Testis (tissue), 3 donors: ENCODE results near the gene SOX8. TPM values are rescaled to one million over a fixed set of nuclear protein-coding genes. Genes with fewer than 3 reads are reported as not detected.
A peak's percentile ranks its signal among the peaks of the same experiment; 100 is the strongest.

Experiments
- DNase-seq: peaks from one replicate; pipeline ENCODE4 v3.0.0-alpha.2; 2019
- H3K27ac ChIP-seq, 2 donors: fragments of 200-600 bp; sonication (generic); one replicate each; pipeline ENCODE4 v1.5.1; 2019
- H3K27me3 ChIP-seq: fragments of 200-600 bp; sonication (generic); one replicate; pipeline ENCODE4 v1.5.1; 2019
- H3K36me3 ChIP-seq: fragments of 200-600 bp; sonication (generic); one replicate; pipeline ENCODE4 v1.5.1; 2017; ENCODE audit warnings: low read depth; ENCODE audit errors: missing control alignments
- H3K4me1 ChIP-seq: fragments of 200-600 bp; sonication (generic); one replicate; pipeline ENCODE4 v1.5.1; 2019
- H3K4me3 ChIP-seq, 2 donors: fragments of 200-600 bp; sonication (generic); one replicate each; pipeline ENCODE4 v1.5.1; 2017 to 2019
- H3K9me3 ChIP-seq: fragments of 200-600 bp; sonication (generic); one replicate; pipeline ENCODE4 v1.5.1; 2017
- POLR2A ChIP-seq: fragments of 450-650 bp; IDR thresholded peaks from one replicate; pipeline ENCODE4 v1.6.1; 2017; ENCODE audit warnings: antibody characterized with exemption, mild to moderate bottlenecking, moderate library complexity
- WGBS, 2 donors: methylation state at CpG; one replicate each; pipeline ENCODE4 v1.1.5; 2018; 5-methylcytosine and 5-hydroxymethylcytosine counted together
- intact Hi-C: fragments of 100-400 bp; cut with DNase I; formaldehyde crosslinking; loops from one replicate; pipeline ENCODE4 v1.15.1; 2023; ENCODE audit warnings: low total_unique reads
- polyA plus RNA-seq: library from polyadenylated mRNA; stranded (reverse); fragments of 350-450 nt; fragmentation: Illumina TruSeq; extraction: RNeasy Lipid Tissue Mini Kit (QIAGEN cat#74804); gene quantifications from one replicate; pipeline ENCODE4 v1.2.3, GENCODE V29; 2014; ENCODE audit warnings: low read depth, low replicate concordance; ENCODE audit not compliant: insufficient read depth
- total RNA-seq, 2 donors: library from RNA; depleted of rRNA; stranded (reverse); fragments of >200 nt; gene quantifications; one replicate each; pipeline ENCODE4 v1.2.3, GENCODE V29; 2016
- TF ChIP-seq, protein P1 (sequence below), 3 experiments: fragments of 450-650 bp in 2 of 3; fragments of 200-600 bp in 1 of 3; sonication (generic) in 1 of 3; IDR thresholded peaks; one replicate each; pipeline ENCODE4 v1.5.1; 2016 to 2019; ENCODE audit warnings: antibody characterized with exemption in 3 of 3, mild to moderate bottlenecking in 2 of 3, moderate library complexity in 1 of 3

Gene SOX8
- total and polyA plus RNA-seq, 3 donors from 2014 or later, result 4.3 to 19.6 (median 11.2) TPM

GRCh38 chr16:979147-979546, 2.4 kb upstream of the SOX8 start:
- H3K9me3 ChIP-seq, result no peaks in the 10 kb centered on the region
- no peaks in the 10 kb centered on the region for H3K36me3 ChIP-seq
- intact Hi-C loops, result no loop called here
- H3K27me3 ChIP-seq, result no peaks in the 10 kb centered on the region
- DNase-seq, result no peak
- no peak overlapping the region for H3K27ac ChIP-seq
- WGBS, 2 donors, result 92 to 94% methylated on average over 7 to 14 of the region's 14 CpGs
- H3K4me3 ChIP-seq, result no peak overlapping the region
- TF ChIP-seq, protein P1, sequence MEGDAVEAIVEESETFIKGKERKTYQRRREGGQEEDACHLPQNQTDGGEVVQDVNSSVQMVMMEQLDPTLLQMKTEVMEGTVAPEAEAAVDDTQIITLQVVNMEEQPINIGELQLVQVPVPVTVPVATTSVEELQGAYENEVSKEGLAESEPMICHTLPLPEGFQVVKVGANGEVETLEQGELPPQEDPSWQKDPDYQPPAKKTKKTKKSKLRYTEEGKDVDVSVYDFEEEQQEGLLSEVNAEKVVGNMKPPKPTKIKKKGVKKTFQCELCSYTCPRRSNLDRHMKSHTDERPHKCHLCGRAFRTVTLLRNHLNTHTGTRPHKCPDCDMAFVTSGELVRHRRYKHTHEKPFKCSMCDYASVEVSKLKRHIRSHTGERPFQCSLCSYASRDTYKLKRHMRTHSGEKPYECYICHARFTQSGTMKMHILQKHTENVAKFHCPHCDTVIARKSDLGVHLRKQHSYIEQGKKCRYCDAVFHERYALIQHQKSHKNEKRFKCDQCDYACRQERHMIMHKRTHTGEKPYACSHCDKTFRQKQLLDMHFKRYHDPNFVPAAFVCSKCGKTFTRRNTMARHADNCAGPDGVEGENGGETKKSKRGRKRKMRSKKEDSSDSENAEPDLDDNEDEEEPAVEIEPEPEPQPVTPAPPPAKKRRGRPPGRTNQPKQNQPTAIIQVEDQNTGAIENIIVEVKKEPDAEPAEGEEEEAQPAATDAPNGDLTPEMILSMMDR (IDR thresholded peaks at IDR 0.05), result no peak
- TF ChIP-seq POLR2A, result no peak
- peaks cover 17% of the 10 kb centered on the region for H3K4me1 ChIP-seq

DNA sequence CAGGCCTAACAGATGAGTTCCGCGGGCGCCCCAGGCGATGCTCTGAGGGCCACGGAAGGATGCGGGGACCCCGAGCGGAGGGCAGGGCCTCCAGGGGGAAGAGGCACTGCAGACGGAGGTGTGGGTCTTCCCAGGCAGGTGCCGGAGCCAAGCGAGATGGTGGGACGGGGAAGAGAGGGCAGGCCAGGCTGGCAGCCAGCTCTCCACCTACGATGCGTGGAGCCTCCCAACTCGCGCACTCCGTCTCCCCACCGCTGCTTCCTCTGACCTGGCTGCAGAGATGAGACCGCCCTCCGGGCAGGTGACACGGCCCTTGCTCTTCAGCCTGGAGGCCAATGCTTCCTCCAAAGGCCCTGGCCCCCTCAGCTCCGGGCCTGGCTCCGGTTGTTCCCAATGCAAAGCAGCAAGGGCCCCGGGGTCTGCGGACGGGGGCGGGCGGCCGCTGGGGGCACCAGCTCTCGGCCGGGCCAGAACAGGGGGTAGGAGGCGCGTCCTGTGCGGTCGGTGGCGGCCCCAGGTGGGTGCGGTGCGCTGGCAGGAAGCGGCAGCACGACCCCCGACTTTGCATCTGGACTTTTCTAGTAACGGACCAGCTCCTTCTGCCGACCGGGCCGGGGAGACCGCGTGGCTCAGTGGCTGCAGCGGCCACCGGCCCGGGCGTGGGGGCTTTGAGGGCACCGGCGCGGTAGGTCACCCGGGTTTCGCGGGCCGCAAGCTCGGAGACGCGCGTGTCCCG, 1.5 kb upstream of the SOX8 start:
- Histone ChIP-seq H3K4me3 (peak overlapping the region; percentile 46 to 51), H3K27me3 (no peaks in the 10 kb centered on the region), H3K9me3 (no peaks in the 10 kb centered on the region), H3K27ac (peak overlapping the region in 1 of 2 donors; percentile 30), H3K4me1 (peaks cover 17% of the 10 kb centered on the region), H3K36me3 (no peaks in the 10 kb centered on the region)
- TF ChIP-seq POLR2A, result no peak
- TF ChIP-seq, protein P1 (IDR thresholded peaks at IDR 0.05), result no peak
- no peak for DNase-seq
- intact Hi-C loops, result no loop called here
- WGBS, 2 donors, result 40 to 63% methylated on average over 20 to 46 of the region's 63 CpGs

GRCh38 chr16:980595-980854, 1.0 kb upstream of the SOX8 start:
- DNase-seq, result no peak
- no peaks in the 10 kb centered on the region for H3K27me3 ChIP-seq
- intact Hi-C loops, result no loop called here
- peaks cover 17% of the 10 kb centered on the region for H3K4me1 ChIP-seq
- WGBS, 2 donors, result 0% methylated on average over 11 of the region's 31 CpGs; no CpG with 5 or more reads in 1 of the 2 donors
- no peak for TF ChIP-seq POLR2A
- TF ChIP-seq, protein P1 (IDR thresholded peaks at IDR 0.05), result no peak
- no peaks in the 10 kb centered on the region for H3K9me3 ChIP-seq
- H3K27ac ChIP-seq, result peak overlapping the region in 1 of 2 donors; percentile 30
- peak overlapping the region; percentile 46 to 51 for H3K4me3 ChIP-seq
- H3K36me3 ChIP-seq, result no peaks in the 10 kb centered on the region

DNA sequence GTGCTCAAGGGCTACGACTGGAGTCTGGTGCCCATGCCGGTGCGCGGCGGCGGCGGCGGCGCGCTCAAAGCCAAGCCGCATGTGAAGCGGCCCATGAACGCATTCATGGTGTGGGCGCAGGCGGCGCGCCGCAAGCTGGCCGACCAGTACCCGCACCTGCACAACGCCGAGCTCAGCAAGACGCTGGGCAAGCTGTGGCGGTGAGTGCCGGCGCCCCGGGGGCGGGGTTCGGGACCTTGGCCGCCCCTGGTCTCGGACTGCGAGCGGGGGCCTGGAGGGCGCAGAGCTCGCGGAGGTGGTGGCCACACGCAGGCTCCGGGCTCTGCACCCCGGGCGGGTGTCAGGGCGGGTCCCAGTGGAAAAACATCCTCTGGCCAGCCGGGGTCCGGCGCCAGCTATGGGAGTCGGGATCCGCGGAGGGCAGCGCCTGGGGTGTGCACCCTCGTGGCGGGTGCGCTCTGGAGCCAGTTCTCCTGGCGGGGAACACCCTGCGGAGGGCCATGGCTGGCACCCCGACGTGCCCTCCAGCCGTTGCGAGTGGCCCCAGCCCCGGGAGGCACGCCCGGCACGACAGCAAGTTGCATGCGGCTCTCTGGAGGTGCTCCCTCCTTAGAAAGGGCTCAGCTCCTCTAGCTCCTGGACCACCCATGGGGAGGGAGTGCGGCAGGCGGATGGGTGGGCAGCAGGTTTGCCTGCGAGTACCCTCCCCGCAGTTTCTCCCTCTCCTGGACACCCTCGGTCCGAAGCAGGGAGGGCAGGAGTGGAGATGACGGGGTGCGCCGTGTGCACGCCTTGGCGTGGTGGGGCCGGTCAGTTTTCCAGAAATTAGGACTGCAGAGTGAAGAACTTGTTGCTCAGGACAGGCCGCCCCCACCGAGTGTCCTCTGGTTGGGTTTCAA, 824 bp downstream of the SOX8 start:
- no peak for DNase-seq
- Histone ChIP-seq H3K27ac (no peak overlapping the region), H3K4me3 (peak overlapping the region; percentile 36 to 46), H3K4me1 (peaks cover 2% of the 10 kb centered on the region), H3K9me3 (no peaks in the 10 kb centered on the region), H3K36me3 (no peaks in the 10 kb centered on the region), H3K27me3 (no peaks in the 10 kb centered on the region)
- intact Hi-C loops, result no loop called here
- no peak for TF ChIP-seq POLR2A
- TF ChIP-seq, protein P1 (IDR thresholded peaks at IDR 0.05), result no peak
- 34 to 73% methylated on average over 13 to 28 of the region's 76 CpGs for WGBS, 2 donors
